HepG2 (cell line): Measurements from ENCODE around the gene NCAPG. TPM values are rescaled to one million over a fixed set of nuclear protein-coding genes. Genes with fewer than 3 reads are reported as not detected.

Source experiments
- ATAC-seq: fragments of 200-7000 bp; cut with Tn5 transposase; 3 replicates; pipeline ENCODE4 v1.9.1; 2020; ENCODE audit warnings: mild to moderate bottlenecking, moderate library complexity
- BruUV-seq: library from RNA; stranded (reverse); fragments of 400-500 nt; replicated peaks from 2 replicates; lab custom pipeline; 2021; lab: Mats Ljungman, UMichigan
- CTCF ChIA-PET: fragments of 300-600 bp; formaldehyde crosslinking; extraction: SDS; loops from one replicate; lab custom pipeline; 2021; ENCODE audit warnings: low total read pairs, inconsistent platforms, low intra/inter-chr PET ratio; lab: Yijun Ruan, JAX
- POLR2A ChIA-PET: fragments of 350-600 bp; sonication (Branson Sonifier 250); formaldehyde crosslinking; loops from one replicate; lab custom pipeline; 2020; ENCODE audit warnings: antibody characterized with exemption, inconsistent platforms; lab: Yijun Ruan, JAX
- DNase-seq: peaks from one replicate; pipeline ENCODE4 v3.0.0-alpha.2; 2015; ENCODE audit warnings: low spot score
- FAIRE-seq: peaks from 3 replicates; lab custom pipeline; 2011; peaks lifted over from hg19 to GRCh38; lab: Jason Lieb, UNC
- H2AFZ ChIP-seq: one replicate; pipeline ENCODE4 v1.6.1; 2011; ENCODE audit warnings: low read length, inconsistent platforms
- H3K27ac ChIP-seq: fragments of 300-600 bp; 3 replicates; pipeline ENCODE4 v1.8.0; 2011; ENCODE audit warnings: mixed run types, mild to moderate bottlenecking, mixed read lengths, low read length, inconsistent platforms; ENCODE audit not compliant: insufficient read depth; ENCODE audit errors: extremely low read length
- H3K27me3 ChIP-seq, 2 experiments: fragments of 200-600 bp in 1 of 2; 2 replicates in 1 of 2; 3 replicates in 1 of 2; pipeline versions ENCODE4 v1.6.0 to v1.8.0; 2011; ENCODE audit warnings: low read length in 2 of 2, mild to moderate bottlenecking in 2 of 2, moderate library complexity in 2 of 2, inconsistent platforms in 1 of 2; ENCODE audit not compliant: insufficient read depth in 2 of 2, control insufficient read depth in 1 of 2
- H3K36me3 ChIP-seq, 2 experiments: fragments of 200-600 bp in 1 of 2; replicated peaks in 1 of 2; 2 replicates in 1 of 2; 3 replicates in 1 of 2; pipeline versions ENCODE4 v1.5.1 to v1.8.0; 2011; ENCODE audit warnings: low read length in 2 of 2, inconsistent platforms in 1 of 2; ENCODE audit not compliant: insufficient read depth in 2 of 2, control insufficient read depth in 1 of 2
- H3K4me1 ChIP-seq: 2 replicates; pipeline ENCODE4 v1.5.1; 2012; ENCODE audit warnings: low read length, inconsistent platforms; ENCODE audit not compliant: insufficient read depth
- H3K4me2 ChIP-seq: 2 replicates; pipeline ENCODE4 v1.6.0; 2011; ENCODE audit warnings: low read depth, low read length, inconsistent platforms
- H3K4me3 ChIP-seq, 3 experiments: fragments of 200-600 bp in 1 of 3; sonication (generic), shearing (Covaris generic) in 1 of 3; replicated peaks in 1 of 3; 2 replicates each; pipeline ENCODE4 v1.5.1; 2011 to 2016; ENCODE audit warnings: low read length in 3 of 3, inconsistent platforms in 2 of 3, low read depth in 2 of 3, mild to moderate bottlenecking in 2 of 3, control low read depth in 1 of 3, mixed read lengths in 1 of 3; ENCODE audit not compliant: insufficient read depth in 1 of 3
- H3K79me2 ChIP-seq: one replicate; pipeline ENCODE4 v1.6.1; 2011; ENCODE audit warnings: low read length, inconsistent platforms; ENCODE audit not compliant: insufficient read depth
- H3K9ac ChIP-seq: 2 replicates; pipeline ENCODE4 v1.6.0; 2011; ENCODE audit warnings: mild to moderate bottlenecking, low read depth, low read length, inconsistent platforms; ENCODE audit not compliant: insufficient read depth
- H3K9me3 ChIP-seq: 2 replicates; pipeline ENCODE4 v1.5.1; 2012; ENCODE audit warnings: mild to moderate bottlenecking, low read length
- H4K20me1 ChIP-seq: 2 replicates; pipeline ENCODE4 v1.6.0; 2011; ENCODE audit warnings: inconsistent platforms, mild to moderate bottlenecking, low read length, moderate library complexity; ENCODE audit not compliant: insufficient read depth
- FOXK2 ChIP-seq: fragments of 450-650 bp; IDR thresholded peaks from 2 replicates; pipeline ENCODE4 v1.6.1; 2016
- HOXA3 ChIP-seq: sonication (generic); formaldehyde crosslinking; IDR thresholded peaks from 2 replicates; pipeline ENCODE4 v1.5.0; 2020; ENCODE audit warnings: missing genetic modification reagents
- HOXA9 ChIP-seq: sonication (generic); formaldehyde crosslinking; IDR thresholded peaks from 2 replicates; pipeline ENCODE4 v1.8.1; 2022; ENCODE audit warnings: missing genetic modification reagents, mild to moderate bottlenecking, moderate library complexity, borderline replicate concordance
- KDM1A ChIP-seq: IDR thresholded peaks from 2 replicates; pipeline ENCODE4 v1.6.1; 2016; ENCODE audit warnings: missing compliant biosample characterization
- NR3C1 ChIP-seq: sonication (generic); formaldehyde crosslinking; IDR thresholded peaks from 2 replicates; pipeline ENCODE4 v1.4.0; 2020; ENCODE audit warnings: missing genetic modification reagents
- TARDBP ChIP-seq: sonication (generic); formaldehyde crosslinking; IDR thresholded peaks from 2 replicates; pipeline ENCODE4 v1.8.0; 2022; ENCODE audit warnings: mild to moderate bottlenecking, missing genetic modification reagents
- TBX2 ChIP-seq: sonication (generic); formaldehyde crosslinking; IDR thresholded peaks from 2 replicates; pipeline ENCODE4 v1.5.0; 2020; ENCODE audit warnings: missing genetic modification reagents, mild to moderate bottlenecking, borderline replicate concordance
- THAP8 ChIP-seq: sonication (generic); formaldehyde crosslinking; IDR thresholded peaks from 2 replicates; pipeline ENCODE4 v1.5.1; 2020; ENCODE audit warnings: missing genetic modification reagents, mild to moderate bottlenecking, borderline replicate concordance
- TP53 ChIP-seq: sonication (generic); formaldehyde crosslinking; conservative IDR thresholded peaks from 2 replicates; pipeline ENCODE4 v1.4.0; 2020; ENCODE audit warnings: missing genetic modification reagents
- ZFX ChIP-seq: sonication (generic); formaldehyde crosslinking; IDR thresholded peaks from 2 replicates; pipeline ENCODE4 v1.4.0; 2020; ENCODE audit warnings: mild to moderate bottlenecking, low read depth, missing genetic modification reagents, moderate library complexity
- ZNF530 ChIP-seq: sonication (generic); formaldehyde crosslinking; IDR thresholded peaks from 2 replicates; pipeline ENCODE4 v1.5.0; 2020; ENCODE audit warnings: low read depth, mild to moderate bottlenecking, missing genetic modification reagents
- ZNF549 ChIP-seq: sonication (generic); formaldehyde crosslinking; IDR thresholded peaks from 2 replicates; pipeline ENCODE4 v1.5.0; 2020; ENCODE audit warnings: missing genetic modification reagents
- ZNF605 ChIP-seq: sonication (generic); formaldehyde crosslinking; IDR thresholded peaks from 2 replicates; pipeline ENCODE4 v1.8.0; 2022; ENCODE audit warnings: mild to moderate bottlenecking, missing genetic modification reagents
- ZNF614 ChIP-seq: IDR thresholded peaks from 2 replicates; pipeline ENCODE4 v1.6.1; 2018; ENCODE audit warnings: missing biosample characterization, missing genetic modification reagents, inconsistent platforms, borderline replicate concordance
- WGBS: methylation state at CpG from one replicate; pipeline ENCODE4 v1.1.6; 2017; ENCODE audit warnings: low lambda C conversion rate; 5-methylcytosine and 5-hydroxymethylcytosine counted together
- in situ Hi-C: cut with HindIII; loops from 2 replicates; pipeline ENCODE4 v1.10.0; 2017; ENCODE audit warnings: low pct_unique_long_range_greater_than_20kb; ENCODE audit not compliant: extremely low pct_ligation_motif_present
- intact Hi-C: fragments of 100-400 bp; cut with micrococcal nuclease; formaldehyde crosslinking; loops from one replicate; pipeline ENCODE4 v1.10.0; 2022; ENCODE audit not compliant: unreplicated experiment
- polyA plus RNA-seq, 8 experiments: library from polyadenylated mRNA; depleted of rRNA in 3 of 8; stranded (reverse) in 7 of 8; unstranded in 1 of 8; fragments of >200 nt; fragmentation: Illumina TruSeq in 4 of 8; extraction: Trizol in 4 of 8; gene quantifications; 2 replicates each; pipeline versions ENCODE4 v1.2.1 to v1.2.3, GENCODE V29; 2011 to 2016; ENCODE audit warnings: low read depth in 4 of 8, missing spikeins in 1 of 8, mixed read lengths in 1 of 8; ENCODE audit not compliant: insufficient read depth in 1 of 8
- total RNA-seq, 5 experiments: library from RNA; depleted of rRNA; stranded (reverse); fragments of >200 nt; fragmentation: Illumina TruSeq; extraction: Trizol; gene quantifications; 2 replicates each; pipeline ENCODE4 v1.2.3, GENCODE V29; 2016; ENCODE audit warnings: low read depth in 1 of 5
- TF ChIP-seq, protein P1 (sequence below): sonication (generic); formaldehyde crosslinking; IDR thresholded peaks from 2 replicates; pipeline ENCODE4 v1.5.0; 2020; ENCODE audit warnings: missing genetic modification reagents, mild to moderate bottlenecking, borderline replicate concordance
- TF ChIP-seq, protein P2 (sequence below): sonication (generic); formaldehyde crosslinking; IDR thresholded peaks from 2 replicates; pipeline ENCODE4 v1.4.0; 2020; ENCODE audit warnings: missing genetic modification reagents, borderline replicate concordance
- TF ChIP-seq, protein P3 (sequence below): sonication (generic); formaldehyde crosslinking; IDR thresholded peaks from 2 replicates; pipeline ENCODE4 v1.5.1; 2020; ENCODE audit warnings: mild to moderate bottlenecking, missing genetic modification reagents, borderline replicate concordance

NCAPG gene
- total and polyA plus RNA-seq, 2 of the 13 experiments (the other 11 are each of a cell fraction or from before 2014, with no cell fraction given) = 14.8 to 61.9 TPM

DNA sequence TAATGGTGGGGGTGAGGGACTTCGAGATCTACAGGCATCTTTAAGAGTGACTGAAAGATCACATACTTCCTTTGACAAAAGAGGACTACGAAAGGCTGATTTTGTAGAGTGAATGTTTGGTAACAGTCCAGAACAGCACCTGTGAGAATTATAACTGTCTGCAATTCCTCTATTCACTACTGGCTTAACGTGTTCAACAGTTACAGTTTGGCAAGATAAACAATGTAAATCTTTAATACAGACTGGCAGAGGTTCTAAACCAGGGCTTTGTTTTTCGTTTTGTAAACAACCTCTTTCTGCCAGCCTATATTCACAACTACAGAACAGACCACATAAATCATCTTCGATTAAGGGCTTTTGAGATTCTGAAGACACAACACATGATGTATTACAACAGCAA is 66.9 kb downstream of the NCAPG start:
- DNase-seq (no peak), FAIRE-seq (no peak), ATAC-seq (no peak)
- Histone ChIP-seq H2AFZ (no peak overlapping the region), H3K9me3 (no peaks in the 10 kb centered on the region), H3K9ac (no peak overlapping the region), H3K36me3 (no peaks in the 10 kb centered on the region), H3K27me3 (no peaks in the 10 kb centered on the region), H3K4me2 (no peak overlapping the region), H3K4me3 (no peak overlapping the region), H4K20me1 (no peaks in the 10 kb centered on the region), H3K27ac (no peak overlapping the region), H3K79me2 (no peaks in the 10 kb centered on the region), H3K4me1 (peaks cover 14% of the 10 kb centered on the region)
- intact Hi-C loops = no loop called here
- CTCF ChIA-PET = no interaction called here
- in situ Hi-C loops = no loop called here
- 91% methylated on average over 5 of the region's 5 CpGs for WGBS
- no peak for TF ChIP-seq HOXA3 (CRISPR knock-in tag)
- TF ChIP-seq, protein P1, sequence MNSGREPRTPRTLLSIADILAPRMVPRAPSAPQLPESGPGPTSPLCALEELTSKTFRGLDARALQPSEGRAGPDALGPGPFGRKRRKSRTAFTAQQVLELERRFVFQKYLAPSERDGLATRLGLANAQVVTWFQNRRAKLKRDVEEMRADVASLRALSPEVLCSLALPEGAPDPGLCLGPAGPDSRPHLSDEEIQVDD (CRISPR knock-in tag) = no peak
- no peak for TF ChIP-seq HOXA9
- no peak for TF ChIP-seq ZNF605 (CRISPR knock-in tag)
- no peak for TF ChIP-seq NR3C1 (CRISPR knock-in tag)
- no peak for TF ChIP-seq TARDBP (CRISPR knock-in tag)
- TF ChIP-seq, protein P2, sequence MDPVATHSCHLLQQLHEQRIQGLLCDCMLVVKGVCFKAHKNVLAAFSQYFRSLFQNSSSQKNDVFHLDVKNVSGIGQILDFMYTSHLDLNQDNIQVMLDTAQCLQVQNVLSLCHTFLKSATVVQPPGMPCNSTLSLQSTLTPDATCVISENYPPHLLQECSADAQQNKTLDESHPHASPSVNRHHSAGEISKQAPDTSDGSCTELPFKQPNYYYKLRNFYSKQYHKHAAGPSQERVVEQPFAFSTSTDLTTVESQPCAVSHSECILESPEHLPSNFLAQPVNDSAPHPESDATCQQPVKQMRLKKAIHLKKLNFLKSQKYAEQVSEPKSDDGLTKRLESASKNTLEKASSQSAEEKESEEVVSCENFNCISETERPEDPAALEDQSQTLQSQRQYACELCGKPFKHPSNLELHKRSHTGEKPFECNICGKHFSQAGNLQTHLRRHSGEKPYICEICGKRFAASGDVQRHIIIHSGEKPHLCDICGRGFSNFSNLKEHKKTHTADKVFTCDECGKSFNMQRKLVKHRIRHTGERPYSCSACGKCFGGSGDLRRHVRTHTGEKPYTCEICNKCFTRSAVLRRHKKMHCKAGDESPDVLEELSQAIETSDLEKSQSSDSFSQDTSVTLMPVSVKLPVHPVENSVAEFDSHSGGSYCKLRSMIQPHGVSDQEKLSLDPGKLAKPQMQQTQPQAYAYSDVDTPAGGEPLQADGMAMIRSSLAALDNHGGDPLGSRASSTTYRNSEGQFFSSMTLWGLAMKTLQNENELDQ (CRISPR knock-in tag) = no peak
- no peak for TF ChIP-seq ZNF549 (CRISPR knock-in tag)
- TF ChIP-seq ZNF614 (CRISPR knock-in tag) = no peak
- no peak for TF ChIP-seq ZFX (CRISPR knock-in tag)
- TF ChIP-seq TP53 (CRISPR knock-in tag) = no peak
- TF ChIP-seq ZNF530 (CRISPR knock-in tag) = no peak
- no peak for TF ChIP-seq TBX2 (CRISPR knock-in tag)
- no peak for TF ChIP-seq THAP8 (CRISPR knock-in tag)
- TF ChIP-seq, protein P3, sequence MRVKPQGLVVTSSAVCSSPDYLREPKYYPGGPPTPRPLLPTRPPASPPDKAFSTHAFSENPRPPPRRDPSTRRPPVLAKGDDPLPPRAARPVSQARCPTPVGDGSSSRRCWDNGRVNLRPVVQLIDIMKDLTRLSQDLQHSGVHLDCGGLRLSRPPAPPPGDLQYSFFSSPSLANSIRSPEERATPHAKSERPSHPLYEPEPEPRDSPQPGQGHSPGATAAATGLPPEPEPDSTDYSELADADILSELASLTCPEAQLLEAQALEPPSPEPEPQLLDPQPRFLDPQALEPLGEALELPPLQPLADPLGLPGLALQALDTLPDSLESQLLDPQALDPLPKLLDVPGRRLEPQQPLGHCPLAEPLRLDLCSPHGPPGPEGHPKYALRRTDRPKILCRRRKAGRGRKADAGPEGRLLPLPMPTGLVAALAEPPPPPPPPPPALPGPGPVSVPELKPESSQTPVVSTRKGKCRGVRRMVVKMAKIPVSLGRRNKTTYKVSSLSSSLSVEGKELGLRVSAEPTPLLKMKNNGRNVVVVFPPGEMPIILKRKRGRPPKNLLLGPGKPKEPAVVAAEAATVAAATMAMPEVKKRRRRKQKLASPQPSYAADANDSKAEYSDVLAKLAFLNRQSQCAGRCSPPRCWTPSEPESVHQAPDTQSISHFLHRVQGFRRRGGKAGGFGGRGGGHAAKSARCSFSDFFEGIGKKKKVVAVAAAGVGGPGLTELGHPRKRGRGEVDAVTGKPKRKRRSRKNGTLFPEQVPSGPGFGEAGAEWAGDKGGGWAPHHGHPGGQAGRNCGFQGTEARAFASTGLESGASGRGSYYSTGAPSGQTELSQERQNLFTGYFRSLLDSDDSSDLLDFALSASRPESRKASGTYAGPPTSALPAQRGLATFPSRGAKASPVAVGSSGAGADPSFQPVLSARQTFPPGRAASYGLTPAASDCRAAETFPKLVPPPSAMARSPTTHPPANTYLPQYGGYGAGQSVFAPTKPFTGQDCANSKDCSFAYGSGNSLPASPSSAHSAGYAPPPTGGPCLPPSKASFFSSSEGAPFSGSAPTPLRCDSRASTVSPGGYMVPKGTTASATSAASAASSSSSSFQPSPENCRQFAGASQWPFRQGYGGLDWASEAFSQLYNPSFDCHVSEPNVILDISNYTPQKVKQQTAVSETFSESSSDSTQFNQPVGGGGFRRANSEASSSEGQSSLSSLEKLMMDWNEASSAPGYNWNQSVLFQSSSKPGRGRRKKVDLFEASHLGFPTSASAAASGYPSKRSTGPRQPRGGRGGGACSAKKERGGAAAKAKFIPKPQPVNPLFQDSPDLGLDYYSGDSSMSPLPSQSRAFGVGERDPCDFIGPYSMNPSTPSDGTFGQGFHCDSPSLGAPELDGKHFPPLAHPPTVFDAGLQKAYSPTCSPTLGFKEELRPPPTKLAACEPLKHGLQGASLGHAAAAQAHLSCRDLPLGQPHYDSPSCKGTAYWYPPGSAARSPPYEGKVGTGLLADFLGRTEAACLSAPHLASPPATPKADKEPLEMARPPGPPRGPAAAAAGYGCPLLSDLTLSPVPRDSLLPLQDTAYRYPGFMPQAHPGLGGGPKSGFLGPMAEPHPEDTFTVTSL (CRISPR knock-in tag) = no peak
- TF ChIP-seq FOXK2 = no peak
- no peak for TF ChIP-seq KDM1A (CRISPR knock-in tag)
- POLR2A ChIA-PET = no interaction called here
- BruUV-seq = TSS peak; percentile 13
